Measurements from ENCODE around the gene RBM33.

RBM33 gene

DNA sequence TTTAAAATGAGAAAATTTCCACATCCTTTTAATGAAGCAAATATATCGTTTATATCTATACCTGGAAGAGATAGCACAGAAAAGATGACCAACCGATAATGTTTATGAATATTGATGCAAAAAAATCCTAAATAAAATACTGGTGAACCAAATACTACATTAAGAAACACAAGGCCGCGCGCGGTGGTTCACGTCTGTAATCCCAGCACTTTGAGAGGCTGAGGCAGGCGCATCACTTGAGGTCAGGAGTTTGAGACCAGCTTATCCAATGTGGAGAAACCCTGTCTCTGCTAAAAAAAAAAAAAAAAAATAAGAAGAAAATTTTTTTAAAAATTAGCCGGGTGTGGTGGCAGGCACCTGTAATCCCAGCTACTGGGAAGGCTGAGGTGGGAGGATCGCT lies 142.0 kb downstream of the RBM33 start:
- TF ChIP-seq, protein P1, sequence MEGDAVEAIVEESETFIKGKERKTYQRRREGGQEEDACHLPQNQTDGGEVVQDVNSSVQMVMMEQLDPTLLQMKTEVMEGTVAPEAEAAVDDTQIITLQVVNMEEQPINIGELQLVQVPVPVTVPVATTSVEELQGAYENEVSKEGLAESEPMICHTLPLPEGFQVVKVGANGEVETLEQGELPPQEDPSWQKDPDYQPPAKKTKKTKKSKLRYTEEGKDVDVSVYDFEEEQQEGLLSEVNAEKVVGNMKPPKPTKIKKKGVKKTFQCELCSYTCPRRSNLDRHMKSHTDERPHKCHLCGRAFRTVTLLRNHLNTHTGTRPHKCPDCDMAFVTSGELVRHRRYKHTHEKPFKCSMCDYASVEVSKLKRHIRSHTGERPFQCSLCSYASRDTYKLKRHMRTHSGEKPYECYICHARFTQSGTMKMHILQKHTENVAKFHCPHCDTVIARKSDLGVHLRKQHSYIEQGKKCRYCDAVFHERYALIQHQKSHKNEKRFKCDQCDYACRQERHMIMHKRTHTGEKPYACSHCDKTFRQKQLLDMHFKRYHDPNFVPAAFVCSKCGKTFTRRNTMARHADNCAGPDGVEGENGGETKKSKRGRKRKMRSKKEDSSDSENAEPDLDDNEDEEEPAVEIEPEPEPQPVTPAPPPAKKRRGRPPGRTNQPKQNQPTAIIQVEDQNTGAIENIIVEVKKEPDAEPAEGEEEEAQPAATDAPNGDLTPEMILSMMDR (conservative IDR thresholded peaks at IDR 0.05; ENCODE audit: low read depth, low read length) = no peak
- no peak for DNase-seq (ENCODE audit: low read depth)
- no peak overlapping the region for H3K4me3 ChIP-seq (ENCODE audit: low read length)

DNA sequence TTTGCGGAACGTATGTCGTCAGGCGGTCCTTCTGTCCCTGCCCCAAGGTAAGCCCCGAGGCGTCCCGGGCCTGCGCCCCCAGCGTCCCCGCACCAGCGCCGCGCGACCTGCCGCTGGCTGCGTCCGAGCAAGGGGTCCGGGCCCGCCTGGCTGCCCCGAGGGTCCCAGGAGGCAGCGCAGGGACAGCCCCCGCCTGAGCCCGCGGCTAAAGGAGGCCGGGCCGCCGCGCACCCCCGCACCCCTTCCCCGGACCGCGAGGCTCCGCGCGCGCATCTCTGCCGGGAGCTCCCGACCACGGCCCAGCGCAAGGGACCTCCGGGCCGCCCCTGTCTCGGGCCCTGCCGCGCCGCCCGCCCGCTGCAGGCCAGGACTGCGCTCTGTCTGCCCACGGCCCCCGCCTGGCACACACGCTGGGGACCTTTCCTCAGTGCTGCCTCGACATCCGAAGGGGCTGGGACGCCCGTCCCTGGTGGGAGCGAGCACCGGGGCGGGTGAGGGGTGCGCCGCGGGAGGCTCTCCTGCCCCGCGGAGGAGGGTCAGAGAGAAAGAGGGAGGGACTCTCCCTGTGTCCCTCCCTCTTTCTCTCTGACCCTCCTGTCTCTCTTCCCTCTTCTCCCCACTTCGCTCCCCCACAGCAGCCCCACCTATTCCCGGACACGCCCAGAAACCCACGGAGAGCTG lies 142.8 kb downstream of the RBM33 start:
- DNase-seq (ENCODE audit: low read depth) = no peak
- TF ChIP-seq, protein P1 (conservative IDR thresholded peaks at IDR 0.05; ENCODE audit: low read depth, low read length) = no peak
- peak overlapping the region; percentile 51 for H3K4me3 ChIP-seq (ENCODE audit: low read length)

DNA sequence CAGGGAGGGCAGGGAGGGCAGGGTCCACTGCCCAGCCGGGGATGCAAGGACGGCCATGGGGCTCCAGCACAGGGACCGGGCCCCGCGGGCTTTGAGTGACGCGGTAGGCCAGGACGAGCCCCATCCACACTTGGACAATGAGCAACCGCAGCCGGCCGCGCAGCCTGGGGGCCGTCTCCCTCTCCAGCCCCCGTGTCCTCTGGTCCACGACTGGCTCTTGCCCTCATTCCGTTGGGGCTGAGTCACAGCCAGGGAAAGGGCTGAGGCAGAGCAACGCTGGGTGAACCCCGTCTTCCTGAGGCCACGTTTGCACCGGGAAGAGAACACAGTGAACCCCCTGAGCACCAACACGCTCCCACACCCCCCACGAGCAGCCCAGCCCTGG lies 144.1 kb downstream of the RBM33 start:
- no peak for DNase-seq (ENCODE audit: low read depth)
- TF ChIP-seq, protein P1 (conservative IDR thresholded peaks at IDR 0.05; ENCODE audit: low read depth, low read length) = no peak
- no peak overlapping the region for H3K4me3 ChIP-seq (ENCODE audit: low read length)

DNA sequence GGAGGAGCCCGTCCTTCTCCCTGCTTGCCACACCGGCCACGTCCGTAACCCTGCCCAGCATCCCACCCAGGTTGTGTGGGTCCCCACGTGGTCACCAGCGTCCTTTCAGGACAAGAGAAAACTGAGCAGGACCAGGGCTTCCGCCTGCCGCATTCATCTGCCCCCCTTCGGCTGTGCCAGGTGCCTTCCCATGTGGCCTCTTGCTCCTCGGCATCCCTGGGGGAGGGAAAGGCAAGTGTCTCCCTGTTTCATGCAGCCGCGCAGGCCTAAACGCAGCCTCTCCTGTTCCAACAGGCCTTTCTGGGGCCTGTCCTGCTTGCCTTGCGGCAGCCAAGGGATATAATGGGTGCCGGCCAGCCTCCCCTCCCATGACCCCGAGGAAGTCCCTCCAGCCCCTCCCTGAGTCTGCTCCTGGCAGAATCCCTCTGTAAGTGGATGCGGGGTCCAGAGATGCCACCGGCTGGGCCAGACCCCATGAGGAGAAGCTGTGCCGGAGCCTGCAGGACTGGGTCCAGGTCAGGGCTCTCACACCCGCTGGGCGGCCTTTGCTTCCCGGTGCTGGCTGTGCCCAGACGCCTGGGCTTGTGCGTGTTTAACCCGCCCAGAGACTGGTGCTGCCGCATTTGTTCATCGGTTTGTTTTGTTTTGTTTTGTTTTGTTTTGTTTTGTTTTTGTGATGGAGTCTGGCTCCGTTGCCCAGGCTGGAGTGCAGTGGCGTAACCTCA lies 144.7 kb downstream of the RBM33 start:
- H3K4me3 ChIP-seq (ENCODE audit: low read length) = no peak overlapping the region
- TF ChIP-seq, protein P1 (conservative IDR thresholded peaks at IDR 0.05; ENCODE audit: low read depth, low read length) = no peak
- DNase-seq (ENCODE audit: low read depth) = no peak

DNA sequence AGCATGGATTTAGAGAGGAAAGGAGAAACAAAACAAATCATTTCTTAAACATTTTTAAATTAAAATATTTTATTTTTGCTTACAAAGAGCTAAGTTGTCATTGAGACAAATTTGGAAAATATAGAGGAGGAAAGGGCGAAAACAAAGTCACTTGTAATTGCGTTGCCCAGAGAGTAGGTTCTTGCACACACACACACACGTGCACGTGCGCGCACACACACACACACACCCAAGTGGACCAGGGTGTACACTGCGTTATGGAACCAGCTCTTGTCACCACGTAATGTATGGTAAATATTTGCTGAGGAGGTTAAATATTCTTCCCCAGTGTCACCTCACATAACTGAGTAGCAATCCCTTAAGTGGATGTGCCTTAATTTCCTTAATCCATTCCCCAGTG lies 146.2 kb downstream of the RBM33 start:
- no peak for DNase-seq (ENCODE audit: low read depth)
- TF ChIP-seq, protein P1 (conservative IDR thresholded peaks at IDR 0.05; ENCODE audit: low read depth, low read length) = no peak

DNA sequence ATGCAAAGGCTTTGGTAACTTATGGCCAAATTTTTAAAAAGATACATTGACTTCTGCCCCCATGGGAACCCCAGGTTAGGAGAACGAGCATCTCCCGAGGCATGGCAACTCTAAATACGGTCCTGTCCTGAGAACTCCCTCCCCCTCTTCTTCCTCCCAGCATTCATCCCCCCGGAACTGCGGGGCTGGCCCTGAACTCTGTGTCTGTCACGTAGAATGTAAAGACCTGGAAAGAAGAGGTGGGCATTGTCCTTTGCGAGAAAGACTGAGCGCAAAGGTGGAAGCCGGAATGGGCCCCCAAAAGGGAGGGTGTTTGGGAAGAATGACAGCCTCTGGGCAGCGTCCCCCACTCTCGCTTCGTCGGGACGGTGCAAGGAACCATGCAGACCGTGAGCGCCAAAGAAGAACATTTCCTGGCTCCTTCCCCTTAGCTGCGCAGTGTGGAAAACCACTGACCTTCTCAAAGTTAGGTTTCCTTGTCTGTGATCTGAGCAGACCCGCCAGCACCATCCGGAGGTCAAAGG lies 146.8 kb downstream of the RBM33 start:
- H3K4me3 ChIP-seq (ENCODE audit: low read length) = no peak overlapping the region
- TF ChIP-seq, protein P1 (conservative IDR thresholded peaks at IDR 0.05; ENCODE audit: low read depth, low read length) = no peak
- DNase-seq (ENCODE audit: low read depth) = no peak

More for the DNA sequence above, 146.2 kb downstream of the RBM33 start:
- H3K4me3 ChIP-seq (ENCODE audit: low read length) = no peak overlapping the region

Measured in retinal pigment epithelial cell (primary cell).